Activated CD4-positive, alpha-beta T cell treated with anti-CD3 and anti-CD28 coated beads, Interleukin-2, amount 50 U/mL, for 48 hours (primary cell): Measurements from ENCODE around the gene TLX1.

Experiments
- DNase-seq, 2 experiments: peaks; one replicate each; pipeline ENCODE4 v3.0.0-alpha.2; 2020

The TLX1 gene

GRCh38 chr10:101130984-101131961 is at the start of gene TLX1:
Gene TLX1, plus strand, starts transcription at chr10:101131300. Its CDS starts 242 bp downstream, at chr10:101131542.
- DNase-seq, result no peak

GRCh38 chr10:101085846-101086245 is 45.3 kb upstream of the TLX1 start:
- no peak for DNase-seq

- DNase-seq, result no peak
These were observed 43.7 kb upstream of the TLX1 start for GRCh38 chr10:101087376-101087775.

GRCh38 chr10:101087965-101088364 is 43.1 kb upstream of the TLX1 start:
- no peak for DNase-seq

- no peak for DNase-seq
These were observed 41.4 kb upstream of the TLX1 start for GRCh38 chr10:101089520-101090299.

- no peak for DNase-seq
These were observed 40.5 kb upstream of the TLX1 start for GRCh38 chr10:101090597-101090996.

- DNase-seq, result no peak
These were observed 39.4 kb upstream of the TLX1 start for GRCh38 chr10:101091546-101092290.

GRCh38 chr10:101092881-101093354 is 38.2 kb upstream of the TLX1 start:
- DNase-seq, result no peak

- no peak for DNase-seq
These were observed 36.8 kb upstream of the TLX1 start for GRCh38 chr10:101094121-101094879.

GRCh38 chr10:101095004-101095403 is 36.1 kb upstream of the TLX1 start:
- DNase-seq, result no peak

GRCh38 chr10:101095550-101096213 is 35.4 kb upstream of the TLX1 start:
- peak; percentile 80 to 85 for DNase-seq

- no peak for DNase-seq
These were observed 34.7 kb upstream of the TLX1 start for GRCh38 chr10:101096378-101096777.

- DNase-seq, result no peak
These were observed 33.2 kb upstream of the TLX1 start for GRCh38 chr10:101097881-101098280.

- no peak for DNase-seq
These were observed 31.2 kb upstream of the TLX1 start for GRCh38 chr10:101099901-101100300.

GRCh38 chr10:101101372-101101881 is 29.7 kb upstream of the TLX1 start:
- DNase-seq, result no peak

GRCh38 chr10:101103430-101103829 is 27.7 kb upstream of the TLX1 start:
- DNase-seq, result no peak

GRCh38 chr10:101106351-101106750 is 24.7 kb upstream of the TLX1 start:
- no peak for DNase-seq

- no peak for DNase-seq
These were observed 23.3 kb upstream of the TLX1 start for GRCh38 chr10:101107771-101108170.

GRCh38 chr10:101110856-101111523 is 20.1 kb upstream of the TLX1 start:
- DNase-seq, result no peak

- no peak for DNase-seq
These were observed 19.6 kb upstream of the TLX1 start for GRCh38 chr10:101111547-101111946.
